ENCODE measurements around the gene MAFG.

Gene MAFG

DNA sequence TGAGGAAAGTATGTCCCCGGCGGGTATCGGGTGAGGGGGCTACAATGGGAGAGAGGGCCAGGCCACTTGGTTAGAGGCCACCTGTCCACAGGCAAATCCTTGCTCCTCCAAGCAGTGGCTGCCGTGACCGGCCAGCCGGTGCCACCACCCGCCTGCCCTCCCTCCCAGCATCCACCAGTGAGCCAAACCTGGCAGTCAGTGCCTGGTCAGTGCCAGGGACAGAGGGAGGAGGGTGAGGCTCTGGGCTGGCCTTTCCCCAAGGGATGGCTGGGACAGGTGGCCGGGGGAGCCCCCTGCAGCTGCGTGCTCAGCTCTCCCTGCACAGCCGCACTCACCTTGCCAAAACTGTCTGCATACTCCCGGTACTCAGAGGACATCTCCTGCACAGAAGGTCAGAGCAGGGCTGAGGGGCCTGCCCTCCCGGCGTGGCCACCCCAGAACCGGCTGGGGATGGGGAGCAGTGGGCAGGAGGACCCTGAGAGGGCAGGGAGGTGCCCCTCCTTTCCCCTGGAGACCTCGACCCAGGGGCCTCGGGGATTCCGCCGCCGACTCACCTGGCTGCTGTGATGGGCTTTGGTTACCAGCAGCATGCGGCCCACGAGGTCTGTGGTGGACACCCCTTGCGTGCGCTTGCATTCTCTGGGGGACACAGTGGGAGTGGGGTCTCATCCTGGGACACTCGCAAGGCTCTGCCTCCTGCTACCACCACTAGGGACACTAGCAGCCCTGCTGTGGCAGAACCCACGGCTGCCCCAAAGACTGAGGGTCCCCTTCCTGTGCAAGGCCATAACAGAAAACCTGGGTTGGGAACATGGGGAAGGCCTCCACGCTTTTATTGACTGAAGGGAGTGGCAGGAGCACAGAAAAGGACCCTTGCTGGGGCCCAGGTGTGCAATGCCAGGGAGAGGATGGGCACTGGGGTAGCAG lies 20.1 kb downstream of the MAFG start:
- DNase-seq = no peak

DNA sequence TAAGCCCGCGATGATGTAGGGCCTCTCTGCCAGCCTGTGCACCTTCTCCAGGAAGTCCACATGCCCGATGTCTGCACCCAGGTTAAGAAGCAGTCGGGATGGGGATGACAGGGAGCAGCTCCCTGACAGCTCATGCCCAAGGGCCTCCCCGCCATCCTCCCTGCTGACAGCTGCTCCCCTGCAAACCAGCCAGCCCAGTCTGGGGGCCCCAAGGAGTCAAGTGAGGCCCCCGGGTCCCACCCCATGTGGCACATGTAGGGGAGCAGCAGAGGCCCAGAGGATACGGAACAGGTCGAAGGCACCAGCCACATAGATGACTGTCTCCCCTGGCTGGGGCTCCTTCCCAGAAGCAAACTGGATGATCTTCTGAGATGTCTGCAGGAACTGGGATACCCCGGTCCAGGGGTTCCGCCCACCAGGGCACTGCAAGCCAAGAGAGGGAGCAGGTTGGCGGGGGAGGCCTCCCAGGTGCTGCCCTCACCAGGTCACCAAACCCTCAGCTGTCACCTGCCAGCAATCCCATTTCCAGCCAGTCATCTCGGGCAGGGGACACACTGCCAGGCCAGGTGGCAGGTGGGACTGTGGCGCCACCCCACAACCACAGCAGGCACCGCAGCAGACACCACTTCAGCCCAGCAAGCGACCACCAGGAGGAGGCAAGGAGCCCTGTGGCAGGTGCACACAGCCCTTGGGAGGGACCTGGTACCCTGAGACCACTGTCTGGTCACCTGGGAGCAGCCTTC lies 20.9 kb downstream of the MAFG start:
- no peak for DNase-seq

DNA sequence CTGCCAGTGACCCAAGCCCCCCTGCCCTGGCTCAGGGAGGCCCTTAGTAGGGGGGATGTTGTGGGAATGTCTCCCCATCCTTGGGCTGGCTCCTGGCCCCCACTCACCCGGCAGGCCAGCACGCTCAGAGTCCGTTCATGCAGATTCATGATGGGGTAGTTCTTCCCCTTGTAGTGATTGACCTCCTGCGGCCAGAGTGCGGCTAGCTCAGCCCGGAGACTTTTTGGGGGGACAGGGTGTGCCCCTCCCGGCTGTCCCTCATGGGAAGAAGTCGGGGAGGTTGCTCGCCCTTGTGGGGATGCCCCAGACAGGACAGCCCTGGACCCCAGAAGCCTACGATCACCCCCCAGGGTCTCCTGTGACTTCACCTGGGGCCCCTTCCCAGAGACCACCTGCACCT lies 21.5 kb downstream of the MAFG start:
- DNase-seq = no peak

DNA sequence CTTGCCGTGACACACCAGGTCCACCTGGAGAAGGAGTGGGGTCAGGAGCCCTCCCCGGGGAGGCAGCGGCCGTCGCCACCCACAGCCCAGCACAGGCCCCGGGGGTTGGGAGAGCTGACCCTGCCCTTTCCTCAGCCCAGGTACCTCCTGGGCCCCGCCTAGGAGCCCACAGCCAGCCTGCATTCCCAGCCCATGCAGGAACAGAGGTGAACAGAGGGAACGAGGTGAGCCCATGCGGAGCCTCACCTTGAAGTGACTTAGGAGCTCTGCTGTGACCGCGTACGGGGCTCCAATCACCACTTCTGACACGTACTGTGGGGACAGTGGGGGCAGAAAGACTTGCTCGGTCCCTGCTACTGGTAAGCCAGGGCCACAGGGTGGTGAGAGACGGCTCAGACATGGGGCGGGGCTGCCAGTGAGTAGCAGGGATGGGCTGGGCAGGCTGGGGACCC lies 22.1 kb downstream of the MAFG start:
- DNase-seq = no peak

DNA sequence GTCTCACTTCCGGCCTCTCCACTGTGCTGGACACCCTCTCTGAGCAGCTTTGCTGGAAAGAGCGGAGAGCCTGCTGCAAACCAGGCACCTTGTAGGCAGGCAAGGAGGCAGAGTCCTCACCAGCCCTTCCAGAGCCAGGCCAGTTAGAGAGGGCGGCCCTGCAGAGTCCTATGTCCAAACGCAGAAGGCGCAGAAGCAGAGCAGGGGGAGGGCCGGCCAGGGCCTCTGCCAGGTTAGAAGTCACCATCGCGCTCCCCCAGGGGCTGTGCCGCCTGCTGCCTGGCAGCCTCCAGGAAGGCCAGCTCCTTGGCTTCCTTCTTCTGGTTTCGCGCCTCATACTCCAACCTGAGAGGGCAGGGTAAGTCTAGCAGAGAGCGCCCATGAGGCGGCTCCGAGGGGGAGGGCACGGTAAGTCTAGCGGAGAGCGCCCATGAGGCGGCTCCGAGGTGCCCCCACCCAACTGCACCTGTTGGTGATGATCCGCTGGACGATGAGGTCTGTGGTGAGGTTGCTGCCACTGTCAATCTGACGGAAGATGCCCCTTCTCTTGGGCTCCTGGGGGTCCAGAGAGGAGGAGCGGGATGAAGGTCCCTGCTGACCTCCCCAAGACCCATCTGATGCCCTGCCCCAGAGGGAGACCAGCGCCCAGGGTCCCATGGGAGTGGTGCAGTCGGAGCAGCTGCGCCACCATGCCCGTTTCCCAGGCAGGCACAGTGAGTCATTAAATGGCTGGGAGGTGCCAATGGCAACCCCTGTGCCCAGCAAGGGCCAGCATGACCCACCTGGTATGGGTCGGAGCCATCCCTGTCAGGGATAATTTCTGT lies 22.7 kb downstream of the MAFG start:
- no peak for DNase-seq

DNA sequence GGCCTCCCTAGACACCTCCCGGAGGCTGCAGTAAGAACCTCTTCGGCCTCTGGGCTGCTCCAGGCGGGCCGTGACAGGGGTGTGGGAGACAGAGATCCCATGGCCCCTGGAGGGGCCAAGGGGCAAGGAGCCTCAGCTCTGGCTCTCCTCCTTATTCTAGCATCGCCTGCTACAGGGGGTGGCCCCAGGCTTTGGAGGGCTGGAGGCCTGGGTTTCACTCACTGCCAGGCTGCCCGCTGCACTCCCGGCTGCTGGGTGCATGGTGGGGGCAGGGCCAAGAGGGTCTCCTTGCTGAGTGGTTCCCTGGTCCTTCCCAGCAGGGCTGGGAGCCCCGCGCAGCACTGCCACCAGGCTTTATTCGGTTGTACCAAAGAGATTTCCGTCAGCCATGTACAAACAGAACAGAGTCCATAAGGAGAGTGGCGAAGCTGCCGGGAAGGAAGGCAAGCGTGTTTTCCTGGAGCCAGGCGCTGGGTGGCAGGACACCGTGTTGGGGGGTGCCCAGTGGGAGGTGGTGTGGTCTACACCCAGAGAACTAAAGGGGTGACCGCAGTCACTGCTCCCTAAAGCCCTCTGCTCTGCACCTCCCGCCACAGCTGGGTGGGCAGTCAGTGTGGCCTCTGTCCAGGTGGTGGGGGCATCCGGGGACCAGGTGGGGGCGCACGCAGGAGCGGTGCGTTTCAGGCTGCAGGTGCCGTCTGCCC lies 23.5 kb downstream of the MAFG start:
- DNase-seq = no peak

DNA sequence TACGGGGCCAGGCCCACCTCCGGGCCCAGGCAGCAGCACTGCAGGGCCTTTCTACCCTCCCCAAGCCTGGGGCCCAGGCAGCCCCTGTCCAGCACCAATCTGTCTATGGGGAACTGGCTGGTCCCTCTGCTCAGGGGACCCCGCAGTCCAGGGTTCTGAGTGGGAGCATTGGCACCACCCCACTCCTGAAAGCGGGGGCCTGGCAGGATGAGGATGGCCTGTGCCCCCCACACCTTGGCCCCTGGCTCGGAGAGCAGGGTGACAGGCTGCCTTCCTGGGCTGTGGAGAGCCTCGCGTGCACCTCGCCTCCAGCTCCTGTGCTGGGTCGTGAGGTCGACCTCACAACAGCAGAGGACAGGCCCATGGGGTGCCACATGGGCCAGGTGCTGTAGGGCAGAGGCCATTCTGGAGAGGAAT lies 24.1 kb downstream of the MAFG start:
- no peak for DNase-seq

DNA sequence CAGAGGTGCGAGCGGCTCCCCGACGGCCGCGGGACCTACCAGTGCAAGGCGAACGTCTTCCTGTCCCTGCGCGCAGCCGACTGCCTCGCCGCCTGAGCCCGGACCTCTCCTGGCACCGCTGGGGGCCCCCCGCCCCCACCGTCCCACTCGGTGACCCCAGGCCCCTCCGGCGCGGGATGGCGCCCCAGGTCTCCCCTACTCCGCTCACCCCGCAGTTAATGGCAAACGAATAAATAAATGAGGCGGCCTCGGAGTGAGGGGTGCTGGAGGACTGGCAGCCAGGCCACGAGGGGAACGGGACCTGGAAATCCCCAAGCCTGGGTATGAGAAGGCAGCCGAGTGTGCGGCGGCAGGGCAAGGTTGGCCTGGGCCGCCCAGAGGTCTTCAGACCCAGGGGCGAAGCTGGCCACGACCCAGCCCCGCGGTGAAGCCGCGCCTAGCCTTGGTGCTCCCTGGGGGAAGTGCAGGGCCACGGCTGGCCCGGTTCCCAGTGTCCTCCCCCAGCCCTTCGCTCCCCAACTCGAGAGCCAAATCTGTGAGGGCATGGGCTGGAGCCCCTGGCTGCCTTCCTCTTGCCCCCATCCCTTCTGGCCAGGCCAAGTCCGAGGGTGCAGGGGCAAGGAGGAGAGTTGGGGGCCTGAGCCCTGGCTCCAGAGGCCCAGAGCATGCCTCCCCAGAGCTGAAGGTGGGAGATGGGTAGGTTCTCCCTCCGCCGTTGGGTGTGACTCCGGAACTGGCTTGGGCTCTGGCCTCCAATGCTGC lies 24.7 kb downstream of the MAFG start:
- DNase-seq = no peak

DNA sequence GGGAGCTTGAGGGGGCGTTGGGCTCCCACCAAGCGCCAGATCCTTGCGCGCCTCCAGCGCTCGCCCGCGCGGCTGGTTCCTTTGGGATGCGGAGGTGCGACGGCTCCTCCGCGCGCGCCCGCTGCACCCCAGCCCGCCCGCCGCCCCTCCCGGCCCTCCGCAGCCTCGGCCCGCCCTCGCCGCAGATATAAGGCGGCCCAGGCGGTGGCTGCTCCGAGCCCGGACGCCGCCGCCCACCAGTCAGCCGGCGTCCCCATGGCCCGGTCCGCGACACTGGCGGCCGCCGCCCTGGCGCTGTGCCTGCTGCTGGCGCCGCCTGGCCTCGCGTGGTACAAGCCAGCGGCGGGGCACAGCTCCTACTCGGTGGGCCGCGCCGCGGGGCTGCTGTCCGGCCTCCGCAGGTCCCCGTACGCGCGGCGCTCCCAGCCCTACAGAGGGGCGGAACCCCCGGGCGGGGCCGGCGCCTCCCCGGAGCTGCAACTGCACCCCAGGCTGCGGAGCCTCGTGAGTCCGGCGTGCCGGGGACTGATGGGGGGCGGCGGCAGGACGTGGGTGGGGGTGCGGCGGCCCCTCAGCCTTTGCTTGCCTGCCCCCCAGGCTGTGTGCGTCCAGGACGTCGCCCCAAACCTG lies 25.4 kb downstream of the MAFG start, which contains the start of gene NPB:
NPB (plus strand) TSS at position 216 of the 630 bp plus-strand sequence; CDS start at position 256, 40 bp downstream.
- no peak for DNase-seq

DNA sequence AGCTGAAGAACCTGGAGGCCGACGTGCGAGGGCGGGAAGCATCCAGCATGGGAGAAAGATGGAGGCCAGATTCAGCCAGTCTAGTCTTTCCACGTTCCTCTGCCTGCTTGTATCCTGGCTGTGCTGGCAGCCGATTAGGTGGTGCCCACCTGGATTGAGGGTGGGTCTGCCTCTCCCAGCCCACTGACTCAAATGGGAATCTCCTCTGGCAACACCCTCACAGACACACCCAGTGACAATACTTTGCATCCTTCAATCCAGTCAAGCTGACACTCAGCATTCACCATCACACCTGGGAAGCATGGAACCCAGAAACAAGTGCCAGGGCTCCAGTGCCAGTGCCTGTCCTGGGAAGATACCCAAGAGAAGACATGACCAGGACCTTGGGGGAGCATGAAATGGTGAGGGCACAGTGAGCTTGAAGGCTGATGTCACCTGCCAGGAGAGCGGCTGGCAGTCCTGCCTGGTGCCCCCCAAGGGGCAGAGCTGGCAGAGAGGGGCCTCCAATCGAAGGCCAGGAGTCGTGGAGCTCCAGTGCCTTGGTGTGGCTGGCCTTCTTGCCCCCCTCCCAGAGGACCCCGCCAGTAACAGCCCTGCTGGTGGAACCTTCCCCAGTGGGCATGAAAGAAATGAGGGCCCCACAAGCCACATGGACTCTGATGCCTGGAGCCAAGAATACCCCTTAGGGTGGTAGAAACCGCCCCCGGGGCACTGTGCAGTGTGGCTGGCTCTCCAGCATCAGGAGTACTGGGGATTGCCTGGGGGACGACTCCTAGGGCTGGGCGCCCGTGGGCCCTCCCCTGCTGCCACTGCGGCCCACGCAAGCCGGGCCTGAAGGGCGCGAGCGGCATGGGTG lies 26.1 kb downstream of the MAFG start:
- no peak for DNase-seq

DNA sequence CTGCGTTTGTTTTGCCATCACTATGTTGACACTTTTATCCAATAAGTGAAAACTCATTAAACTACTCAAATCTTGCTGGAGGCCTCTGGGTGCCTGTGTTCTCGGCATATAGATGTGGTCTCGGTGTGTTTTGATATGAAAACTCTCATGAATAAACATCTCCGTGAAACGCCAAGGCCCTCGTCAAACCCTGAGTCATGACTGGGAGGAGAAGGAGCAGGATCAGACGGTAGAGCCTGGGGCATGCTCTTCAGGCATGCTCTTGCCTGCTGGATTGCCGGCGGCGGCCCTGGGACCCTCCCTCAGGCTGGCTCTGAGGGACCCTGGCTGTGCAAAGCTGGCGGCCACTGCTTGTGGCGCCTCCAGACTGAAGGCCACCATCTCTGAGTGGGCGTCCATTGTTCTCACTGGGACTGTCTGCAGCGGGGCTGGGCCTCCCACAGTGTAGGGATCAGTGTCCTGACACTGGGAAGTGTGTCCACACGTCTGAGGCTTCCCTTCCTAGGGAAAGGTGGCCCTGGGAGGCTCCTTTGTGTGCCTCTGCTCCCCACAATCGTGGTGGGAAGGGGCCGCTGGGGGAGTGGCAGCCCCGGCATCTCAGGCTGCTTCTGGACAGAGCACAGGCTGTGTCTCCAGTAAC lies 27.2 kb downstream of the MAFG start:
- no peak for DNase-seq

DNA sequence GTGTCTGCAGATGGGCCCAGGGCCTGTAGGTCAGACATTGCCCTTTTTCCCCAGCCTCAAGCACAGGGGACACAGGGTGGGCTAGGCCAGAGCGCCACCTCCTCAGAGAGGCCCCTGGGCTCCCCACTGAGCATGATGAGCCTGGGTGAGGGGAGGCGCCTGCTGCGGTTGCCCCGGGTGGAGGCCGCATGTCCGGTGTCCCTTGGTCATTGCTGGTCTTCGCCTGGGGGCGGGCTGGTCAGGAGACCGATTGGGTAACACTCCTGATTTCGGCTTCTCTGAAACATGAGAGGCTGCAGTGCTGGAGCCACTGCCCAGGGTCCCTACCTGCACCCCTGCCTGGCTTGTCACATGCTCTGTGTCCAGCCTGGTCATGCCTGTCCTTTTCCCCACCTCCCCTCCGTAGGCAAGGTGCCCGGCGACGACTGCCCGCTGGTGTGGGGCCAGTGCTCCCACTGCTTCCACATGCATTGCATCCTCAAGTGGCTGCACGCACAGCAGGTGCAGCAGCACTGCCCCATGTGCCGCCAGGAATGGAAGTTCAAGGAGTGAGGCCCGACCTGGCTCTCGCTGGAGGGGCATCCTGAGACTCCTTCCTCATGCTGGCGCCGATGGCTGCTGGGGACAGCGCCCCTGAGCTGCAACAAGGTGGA lies 27.9 kb downstream of the MAFG start:
- DNase-seq = no peak

DNA sequence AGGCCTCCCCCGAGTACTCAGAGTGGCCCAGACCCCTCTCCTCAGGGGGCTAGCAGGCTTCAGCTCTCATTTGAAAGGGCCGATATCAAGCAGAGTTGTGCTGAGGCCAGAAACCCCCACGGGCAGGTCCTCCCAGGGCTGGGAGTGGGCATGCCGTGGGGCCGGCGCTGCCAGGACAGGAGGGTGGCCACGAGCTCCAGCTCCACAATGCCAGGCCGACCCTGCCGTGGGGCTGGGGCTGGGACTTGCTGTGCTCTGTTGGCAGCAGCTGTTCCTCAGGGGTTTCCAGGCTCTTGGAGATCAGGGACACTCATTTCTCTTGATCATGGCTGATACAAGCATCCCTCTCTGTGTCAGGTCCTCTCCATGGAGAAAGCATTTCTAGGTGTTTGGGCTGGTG lies 28.6 kb downstream of the MAFG start:
- DNase-seq = no peak

DNA sequence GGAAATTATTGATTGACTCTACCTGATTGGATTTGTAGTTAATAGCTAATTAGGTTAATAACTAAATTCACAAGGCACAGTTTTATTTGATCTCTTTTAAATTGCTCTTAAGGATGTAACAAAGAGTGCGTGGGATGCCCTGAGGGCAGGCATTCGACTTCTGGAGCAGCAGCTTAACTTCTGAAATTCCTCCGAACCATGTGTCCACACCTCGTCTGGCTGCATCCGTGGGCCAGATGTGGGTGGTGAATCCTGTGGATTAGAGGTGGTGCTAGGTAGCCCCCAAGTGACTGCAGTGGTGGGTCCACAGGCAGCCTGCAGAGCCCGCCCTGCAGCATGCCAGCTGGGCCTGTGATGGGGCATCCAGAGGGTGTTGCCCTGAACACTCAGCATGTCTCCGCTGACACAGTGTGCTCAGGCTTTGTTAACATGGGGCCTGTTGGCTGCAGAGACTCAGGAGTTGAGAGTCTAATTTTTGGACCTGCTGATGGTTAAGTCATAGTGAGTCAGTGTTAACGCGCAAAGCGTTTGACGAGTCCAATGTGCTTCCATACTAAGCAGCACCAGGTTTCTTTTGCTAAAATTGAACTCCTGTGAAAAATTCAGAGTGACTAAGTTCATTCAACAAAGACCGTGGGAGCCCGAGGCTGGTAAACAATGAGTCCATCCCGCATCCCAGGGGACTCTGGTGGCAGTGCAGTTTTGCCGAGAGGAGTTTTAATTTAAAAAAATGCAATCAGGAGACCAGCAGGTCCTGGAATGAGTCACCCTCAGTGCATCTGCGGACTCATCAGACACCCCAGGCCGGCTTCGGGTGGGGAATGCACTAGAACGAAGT lies 29.3 kb downstream of the MAFG start:
- DNase-seq = no peak

DNA sequence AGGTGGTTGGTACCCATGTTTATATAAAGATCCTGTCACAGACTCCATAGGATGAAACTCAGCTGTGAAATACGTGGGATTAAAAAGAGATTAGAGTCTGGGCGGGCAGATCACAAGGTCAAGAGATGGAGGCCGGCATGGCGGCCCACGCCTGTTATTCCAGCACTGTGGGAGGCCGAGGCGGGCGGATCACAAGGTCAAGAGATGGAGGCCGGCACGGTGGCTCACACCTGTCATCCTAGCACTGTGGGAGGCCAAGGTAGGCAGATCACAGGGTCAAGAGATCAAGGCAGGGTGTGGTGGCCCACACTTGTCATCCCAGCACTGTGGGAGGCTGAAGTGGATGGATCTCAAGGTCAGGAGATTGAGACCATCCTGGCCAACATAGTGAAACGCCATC lies 32.1 kb downstream of the MAFG start:
- no peak for DNase-seq

DNA sequence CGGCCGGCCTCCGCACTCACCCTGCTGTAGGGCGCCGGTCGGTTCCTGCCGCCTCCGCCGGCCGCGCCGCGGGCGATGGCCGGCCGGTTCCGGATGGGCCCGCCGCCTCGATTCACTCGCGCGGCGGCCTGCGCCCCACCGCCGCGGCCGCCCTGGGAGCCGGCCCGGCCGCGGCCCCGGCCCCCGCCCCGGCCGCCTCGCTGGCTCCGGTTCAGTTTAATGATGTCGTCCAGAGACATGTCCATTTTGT lies 36.3 kb downstream of the MAFG start:
- no peak for DNase-seq

DNA sequence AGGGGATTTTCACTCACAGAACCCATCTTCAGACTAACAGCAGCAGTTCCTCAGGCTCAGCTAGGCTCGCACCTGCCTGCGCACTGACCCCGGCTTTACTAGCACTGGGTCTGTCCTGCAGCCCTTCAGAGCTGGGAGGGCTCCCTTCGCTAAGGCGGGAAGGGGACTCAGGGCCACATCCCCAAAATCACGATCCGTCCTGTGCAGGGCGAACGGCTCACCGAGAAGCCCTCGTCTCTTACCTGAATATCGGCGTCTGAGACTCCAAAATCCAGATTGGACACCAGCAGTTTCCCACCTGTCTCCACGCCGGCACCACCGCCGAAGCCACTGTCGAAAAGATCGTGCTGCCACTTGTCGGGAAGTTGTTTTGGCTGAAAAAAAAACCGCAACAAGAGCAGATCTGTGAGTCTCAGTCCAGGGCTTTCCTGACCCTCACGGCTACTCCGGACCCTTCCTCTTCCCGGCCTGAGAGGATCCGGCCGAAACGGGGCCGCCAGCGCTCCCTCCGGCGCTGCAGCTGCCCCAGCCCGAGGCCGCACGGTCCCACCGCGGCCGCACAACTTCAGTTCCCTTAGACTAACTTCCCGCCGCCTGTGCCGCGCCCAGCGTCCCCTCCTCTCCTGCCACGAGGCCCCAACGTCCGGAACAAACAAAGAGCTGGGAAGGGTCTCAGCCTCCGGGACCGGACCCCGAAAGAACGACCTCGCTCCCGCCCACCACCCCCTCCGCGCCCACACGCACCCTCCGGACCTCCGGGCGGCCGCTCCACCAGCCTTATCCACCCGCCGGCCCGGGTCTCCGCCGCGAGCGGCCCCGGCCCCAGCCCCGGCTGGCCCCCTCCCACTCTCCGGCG lies 36.9 kb downstream of the MAFG start:
- no peak for DNase-seq
